Ectodermal cell (in vitro differentiated cells): ENCODE data around the gene SLIT3.

Source experiments
- H3K27ac ChIP-seq: 2 replicates; pipeline ENCODE4 v1.7.0; 2013; ENCODE audit warnings: mild to moderate bottlenecking, low read depth, low read length; ENCODE audit not compliant: insufficient read depth, poor library complexity, severe bottlenecking
- H3K27me3 ChIP-seq: 2 replicates; pipeline ENCODE4 v1.7.0; 2013; ENCODE audit warnings: mild to moderate bottlenecking, low read length; ENCODE audit not compliant: insufficient read depth, control insufficient read depth, poor library complexity, severe bottlenecking
- H3K36me3 ChIP-seq: one replicate; pipeline ENCODE4 v1.7.0; 2013; ENCODE audit warnings: low read length; ENCODE audit not compliant: control insufficient read depth, insufficient read depth
- H3K4me1 ChIP-seq: one replicate; pipeline ENCODE4 v1.7.0; 2013; ENCODE audit warnings: low read length; ENCODE audit not compliant: control insufficient read depth, insufficient read depth
- H3K4me3 ChIP-seq: 2 replicates; pipeline ENCODE4 v1.7.0; 2013; ENCODE audit warnings: low read depth, low read length, control low read depth; ENCODE audit not compliant: insufficient read depth
- H3K9me3 ChIP-seq: 2 replicates; pipeline ENCODE4 v1.7.0; 2013; ENCODE audit warnings: mild to moderate bottlenecking, low read length, moderate library complexity; ENCODE audit not compliant: control insufficient read depth
- WGBS, 2 experiments: methylation state at CpG; one replicate each; pipeline ENCODE4 v1.1.7; 2013; ENCODE audit warnings: missing lambda C conversion rate in 2 of 2; 5-methylcytosine and 5-hydroxymethylcytosine counted together

SLIT3 gene

DNA sequence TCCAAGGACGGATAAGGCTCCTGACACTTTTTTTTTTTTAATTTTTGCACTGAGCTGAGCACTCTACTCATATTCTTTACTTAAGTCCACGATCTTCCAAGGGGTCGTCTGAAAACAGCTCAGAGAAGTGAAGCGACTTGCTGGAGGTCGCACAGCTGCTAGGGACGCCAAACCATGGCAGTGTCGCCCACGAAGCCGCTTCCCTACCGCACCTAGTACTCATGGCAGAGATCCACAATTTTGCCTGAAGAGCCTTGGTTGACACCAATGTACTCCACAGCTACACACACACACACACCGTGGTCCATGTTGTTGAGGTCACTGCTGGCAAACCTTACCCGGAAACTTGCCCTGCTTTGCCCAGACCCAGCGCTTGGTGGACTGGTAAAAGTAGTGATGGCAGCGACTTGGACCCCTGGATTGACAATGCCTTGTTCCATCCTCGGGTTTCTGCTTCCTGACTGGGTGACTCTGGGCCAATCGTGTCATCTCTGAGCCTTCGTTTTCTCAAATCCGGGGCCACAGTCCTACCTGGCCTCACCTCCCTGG lies 521 bp upstream of the SLIT3 start:
- Histone ChIP-seq H3K36me3 (no peaks in the 10 kb centered on the region), H3K9me3 (no peaks in the 10 kb centered on the region), H3K4me3 (peak overlapping the region; percentile 50), H3K27me3 (peaks cover 60% of the 10 kb centered on the region), H3K27ac (no peak overlapping the region), H3K4me1 (no peaks in the 10 kb centered on the region)
- WGBS, 2 experiments: 29% methylated on average over 18 of the region's 18 CpGs

DNA sequence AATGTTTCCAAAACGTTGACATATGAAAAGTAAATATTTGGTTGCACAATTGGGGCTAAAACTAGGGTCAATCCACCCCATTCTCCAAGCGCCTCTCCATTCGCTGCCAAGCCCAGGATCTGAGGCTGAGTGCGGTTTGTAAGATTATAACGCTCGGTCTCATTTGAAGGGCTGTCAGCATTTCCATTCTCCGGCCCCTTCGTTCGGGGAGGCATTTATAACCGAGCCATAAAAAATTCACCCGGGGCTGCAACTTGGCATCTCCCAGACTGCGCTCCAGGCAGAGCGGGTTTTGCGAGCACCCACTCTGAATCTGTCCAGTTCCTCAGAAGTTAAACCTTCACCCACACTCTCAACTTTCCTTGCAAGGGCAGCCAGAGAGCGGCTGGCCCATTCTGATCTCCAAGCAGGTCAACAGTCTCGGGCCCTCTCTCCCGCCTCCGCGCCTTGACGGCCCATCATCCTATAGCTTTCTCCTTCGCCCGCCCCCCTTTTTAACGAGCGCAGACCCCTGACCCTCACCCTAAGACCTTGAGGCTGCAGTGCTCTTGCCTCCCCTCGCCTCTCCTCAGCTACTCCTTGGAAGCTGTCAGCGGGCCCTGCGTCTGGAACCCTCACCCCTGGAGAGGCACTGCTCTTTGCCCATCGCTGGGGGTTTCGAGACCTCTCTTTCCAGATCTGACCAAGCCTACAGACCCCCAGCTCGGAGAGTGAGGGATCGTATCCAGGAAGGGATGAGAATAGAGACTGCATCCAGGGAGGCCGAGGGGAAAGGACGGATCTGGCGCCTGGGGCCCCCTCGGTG lies 1.1 kb downstream of the SLIT3 start:
- Histone ChIP-seq H3K4me1 (no peaks in the 10 kb centered on the region), H3K27me3 (peaks cover 60% of the 10 kb centered on the region), H3K36me3 (no peaks in the 10 kb centered on the region), H3K27ac (no peak overlapping the region), H3K4me3 (peak overlapping the region; percentile 50), H3K9me3 (no peaks in the 10 kb centered on the region)
- 54 to 56% methylated on average over 35 of the region's 35 CpGs for WGBS, 2 experiments

DNA sequence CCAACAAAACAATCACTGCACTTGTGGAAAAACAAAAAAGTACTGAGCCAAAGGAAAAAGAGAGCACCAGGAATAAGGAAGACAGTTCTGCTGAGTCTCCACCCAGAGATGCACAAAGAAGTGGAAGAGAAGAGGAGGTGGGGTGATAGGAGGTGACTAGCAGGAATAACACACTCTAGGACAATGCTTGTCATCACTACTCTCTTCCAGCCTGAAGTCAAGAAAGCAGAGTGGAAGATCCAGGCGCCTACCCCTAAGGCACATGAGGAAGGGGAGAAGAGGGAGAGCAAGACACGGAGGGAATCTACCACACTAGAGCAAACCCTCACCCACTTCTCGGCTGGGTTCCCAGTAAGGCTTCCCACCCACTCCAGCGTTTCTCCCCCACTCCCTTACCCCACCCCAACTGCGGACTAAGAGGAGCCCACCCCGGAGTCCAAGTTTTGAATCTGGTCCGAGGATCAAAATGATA lies 1.7 kb downstream of the SLIT3 start:
- peak overlapping the region; percentile 50 for H3K4me3 ChIP-seq
- H3K4me1 ChIP-seq: no peaks in the 10 kb centered on the region
- WGBS, 2 experiments: 76 to 78% methylated on average over 7 of the region's 7 CpGs
- peaks cover 59% of the 10 kb centered on the region for H3K27me3 ChIP-seq
- no peak overlapping the region for H3K27ac ChIP-seq
- no peaks in the 10 kb centered on the region for H3K9me3 ChIP-seq
- no peaks in the 10 kb centered on the region for H3K36me3 ChIP-seq

DNA sequence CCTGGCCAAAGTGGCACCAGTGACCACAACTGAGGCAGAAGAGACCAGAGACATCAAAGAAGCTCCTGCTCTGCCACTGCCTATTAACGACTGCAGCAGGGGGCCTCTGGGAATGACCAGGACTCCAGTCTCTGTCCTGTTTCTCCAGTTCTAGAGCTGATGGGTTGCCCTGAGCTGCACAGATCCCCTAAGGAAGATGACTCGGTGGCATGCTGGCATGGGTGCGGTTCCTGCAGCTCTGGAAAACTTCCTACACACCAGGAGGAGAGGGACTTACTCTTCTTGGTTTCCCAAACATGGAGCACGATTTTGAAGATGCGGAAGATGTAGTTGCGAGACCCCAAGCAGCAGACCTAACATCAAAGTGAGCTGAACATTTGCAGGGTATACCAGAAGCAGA lies 2.7 kb downstream of the SLIT3 start:
- Histone ChIP-seq H3K4me3 (no peak overlapping the region), H3K4me1 (no peaks in the 10 kb centered on the region), H3K9me3 (no peaks in the 10 kb centered on the region), H3K27me3 (peaks cover 52% of the 10 kb centered on the region), H3K36me3 (no peaks in the 10 kb centered on the region), H3K27ac (no peak overlapping the region)
- 92% methylated on average over 6 of the region's 6 CpGs for whole genome bisulfite sequencing, 2 experiments

DNA sequence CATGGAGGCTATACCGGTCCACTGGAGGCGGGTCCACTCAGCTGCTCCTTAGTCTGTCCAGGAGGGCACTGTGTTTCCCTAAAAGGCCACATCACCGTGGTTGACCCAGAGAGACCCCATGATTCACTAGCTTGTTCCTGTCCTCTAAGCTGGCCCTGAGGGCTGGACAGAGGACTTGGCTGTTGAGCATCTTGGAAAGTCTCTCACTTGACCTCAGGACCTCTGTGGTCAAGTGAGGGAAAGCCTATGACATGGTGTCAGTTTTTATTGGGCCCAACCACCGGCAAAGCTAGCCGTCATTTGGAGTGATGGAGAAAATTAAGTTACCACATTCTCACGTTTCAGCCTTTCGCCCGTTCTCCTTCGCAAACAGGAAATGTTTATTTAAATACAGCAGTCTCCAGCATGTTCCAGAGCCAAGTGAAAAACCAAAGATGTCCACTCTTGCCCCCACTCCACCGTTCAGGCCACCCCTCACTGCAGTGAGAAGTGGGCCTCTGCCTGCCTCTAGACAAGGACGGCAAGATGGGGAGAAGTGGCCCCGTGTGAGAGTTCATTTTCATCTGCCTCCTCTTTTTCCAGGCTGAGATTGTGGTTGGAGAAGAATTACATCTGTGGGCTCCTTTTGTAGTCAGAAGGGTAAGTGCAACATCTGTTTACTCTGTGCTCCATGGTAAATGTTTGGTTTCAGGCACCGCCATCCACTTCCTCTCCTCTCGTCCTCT lies 4.4 kb downstream of the SLIT3 start:
- Histone ChIP-seq H3K27ac (no peak overlapping the region), H3K9me3 (no peaks in the 10 kb centered on the region), H3K4me3 (no peak overlapping the region), H3K36me3 (no peaks in the 10 kb centered on the region), H3K4me1 (no peaks in the 10 kb centered on the region), H3K27me3 (peaks cover 43% of the 10 kb centered on the region)
- 93% methylated on average over 14 of the region's 14 CpGs for WGBS, 2 experiments

DNA sequence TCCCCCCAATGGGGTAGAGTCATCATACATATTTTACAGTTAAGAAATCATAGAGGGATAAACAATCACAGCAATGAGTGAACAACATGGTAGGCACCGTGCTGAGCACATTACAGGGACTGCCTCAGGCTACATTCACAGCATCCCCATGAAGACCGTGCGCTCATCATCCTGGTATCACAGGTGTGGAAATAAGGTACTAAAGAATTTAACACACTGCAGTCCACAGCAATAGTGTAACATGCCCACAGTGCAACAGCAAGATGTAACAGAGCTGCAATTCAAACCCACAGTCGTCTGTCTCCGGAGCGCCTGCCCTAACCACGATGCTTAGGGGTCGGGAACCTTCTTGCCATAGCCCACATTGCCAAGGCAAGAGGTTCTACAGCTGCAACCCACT lies 5.6 kb downstream of the SLIT3 start:
- no peaks in the 10 kb centered on the region for H3K36me3 ChIP-seq
- no peak overlapping the region for H3K4me3 ChIP-seq
- WGBS, 2 experiments: 92 to 98% methylated on average over 8 of the region's 8 CpGs
- no peaks in the 10 kb centered on the region for H3K4me1 ChIP-seq
- H3K9me3 ChIP-seq: no peaks in the 10 kb centered on the region
- H3K27ac ChIP-seq: no peak overlapping the region
- H3K27me3 ChIP-seq: peaks cover 31% of the 10 kb centered on the region

DNA sequence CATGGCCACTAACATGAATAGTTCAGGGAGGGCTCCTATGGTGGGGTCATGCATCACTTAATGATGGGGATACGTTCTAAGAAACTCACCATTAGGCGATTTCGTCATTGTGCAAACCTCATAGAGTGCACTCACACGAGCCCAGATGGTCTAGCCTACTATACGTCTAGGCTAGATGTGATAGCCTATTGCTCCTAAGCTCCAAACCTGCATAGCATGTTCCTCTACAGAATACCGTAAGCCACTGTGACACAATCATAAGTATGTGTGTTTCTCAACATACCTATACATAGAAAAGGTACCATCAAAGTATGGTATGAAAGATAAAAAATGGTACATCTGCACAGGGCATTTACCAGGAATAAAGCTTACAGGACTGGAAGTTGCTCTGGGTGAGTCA lies 6.3 kb downstream of the SLIT3 start:
- H3K27me3 ChIP-seq: peaks cover 24% of the 10 kb centered on the region
- H3K27ac ChIP-seq: no peak overlapping the region

DNA sequence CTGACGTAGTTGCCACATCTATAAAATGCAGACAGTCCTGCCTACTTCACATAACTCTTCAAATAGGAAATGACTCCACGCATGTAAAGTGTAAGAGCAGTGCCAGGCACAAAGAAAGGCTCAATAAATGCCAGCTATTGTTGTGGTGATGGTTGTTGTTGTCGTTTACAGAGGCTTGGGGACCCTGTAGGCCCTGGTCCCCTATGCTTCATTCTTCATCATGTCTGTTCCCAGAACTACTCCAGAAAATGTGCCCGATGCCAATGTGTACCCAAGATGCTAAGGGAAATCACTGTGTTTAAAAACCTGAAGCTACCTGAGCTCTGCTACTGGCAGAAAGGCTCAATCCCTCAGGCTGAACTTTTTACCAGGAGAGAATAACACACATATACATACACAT lies 9.1 kb downstream of the SLIT3 start:
- H3K9me3 ChIP-seq: no peaks in the 10 kb centered on the region
- no peaks in the 10 kb centered on the region for H3K27me3 ChIP-seq
- H3K4me3 ChIP-seq: no peak overlapping the region
- H3K36me3 ChIP-seq: no peaks in the 10 kb centered on the region
- 82 to 91% methylated on average over 4 of the region's 4 CpGs for WGBS, 2 experiments
- H3K4me1 ChIP-seq: no peaks in the 10 kb centered on the region
- H3K27ac ChIP-seq: no peak overlapping the region

More for the DNA sequence above, 6.3 kb downstream of the SLIT3 start:
- WGBS, 2 experiments: 91 to 92% methylated on average over 6 of the region's 6 CpGs
- no peak overlapping the region for H3K4me3 ChIP-seq
- no peaks in the 10 kb centered on the region for H3K9me3 ChIP-seq
- H3K36me3 ChIP-seq: no peaks in the 10 kb centered on the region
- no peaks in the 10 kb centered on the region for H3K4me1 ChIP-seq

DNA sequence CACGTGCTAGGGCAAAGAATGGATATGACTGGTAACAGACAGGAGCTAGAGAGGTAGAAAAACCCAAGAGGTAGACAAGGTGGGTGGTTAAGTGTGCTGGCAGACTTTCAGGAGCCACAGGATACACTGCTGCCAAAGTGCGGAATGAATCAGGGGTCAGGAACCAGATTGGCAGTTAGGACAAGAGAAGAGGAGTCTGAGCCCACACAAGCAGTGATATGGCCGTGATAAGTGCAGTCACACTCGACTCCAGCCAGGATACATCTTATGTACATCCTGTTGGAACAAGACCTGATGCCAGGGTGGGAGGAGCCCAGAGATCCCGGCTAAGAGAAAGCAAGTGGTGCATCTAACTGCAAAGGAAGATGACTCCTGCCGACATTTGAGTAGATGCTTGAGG lies 10.0 kb downstream of the SLIT3 start:
- H3K36me3 ChIP-seq: no peaks in the 10 kb centered on the region
- no peaks in the 10 kb centered on the region for H3K27me3 ChIP-seq
- no peak overlapping the region for H3K27ac ChIP-seq
- WGBS, 2 experiments: 79 to 82% methylated on average over 6 of the region's 6 CpGs
- H3K4me3 ChIP-seq: no peak overlapping the region
- H3K9me3 ChIP-seq: no peaks in the 10 kb centered on the region
- no peaks in the 10 kb centered on the region for H3K4me1 ChIP-seq

DNA sequence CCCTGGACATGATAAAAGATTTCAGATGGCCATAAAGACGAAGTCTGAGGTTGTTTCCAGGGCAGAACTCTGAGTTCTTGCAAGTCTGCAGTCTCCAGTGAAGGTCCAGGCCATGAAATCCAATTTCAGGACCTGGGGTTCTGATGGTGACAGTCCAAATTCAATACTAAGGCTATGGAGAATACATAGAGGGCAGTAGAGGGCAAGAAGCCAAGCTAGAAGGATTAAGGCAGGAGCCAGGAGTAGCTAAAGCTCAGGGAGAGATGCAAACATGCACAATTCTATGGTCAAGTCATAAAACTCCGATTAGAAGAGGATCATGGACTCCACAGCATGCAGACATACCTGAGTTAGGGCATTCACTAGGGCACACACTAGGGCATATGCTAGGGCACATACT lies 11.4 kb downstream of the SLIT3 start:
- H3K4me3 ChIP-seq: no peak overlapping the region
- 79 to 80% methylated on average over 2 of the region's 2 CpGs for WGBS, 2 experiments
- no peaks in the 10 kb centered on the region for H3K36me3 ChIP-seq

More for the DNA sequence above, 11.4 kb downstream of the SLIT3 start:
- Histone ChIP-seq H3K4me1 (no peaks in the 10 kb centered on the region), H3K27me3 (no peaks in the 10 kb centered on the region), H3K27ac (no peak overlapping the region), H3K9me3 (no peaks in the 10 kb centered on the region)
